Measurements from ENCODE around the gene TAOK2.

GRCh38 chr16:29984764-29985147, 11.1 kb downstream of the TAOK2 start:
- TF ChIP-seq POLR2A (IDR thresholded peaks at IDR 0.05; ENCODE audit: low read depth, low read length) = no peak
- no peak for TF ChIP-seq POLR2AphosphoS5 (IDR thresholded peaks at IDR 0.05; ENCODE audit: low read depth, low read length)

Measured in GM12892 (cell line).